ENCODE data around the gene SLC4A8.

SLC4A8 gene

GRCh38 chr12:51470116-51470515, 45.5 kb downstream of the SLC4A8 start:
- H3K27ac ChIP-seq (ENCODE audit: low read depth, low read length) = no peak overlapping the region
- H3K27me3 ChIP-seq (ENCODE audit: control insufficient read depth in 1 of 2, insufficient read depth in 2 of 2, low read length in 2 of 2) = no peaks in the 10 kb centered on the region
- no peak overlapping the region for H3K4me3 ChIP-seq (ENCODE audit: low read depth in 1 of 2, low read length in 2 of 2)
- H3K9ac ChIP-seq (ENCODE audit: low read depth in 1 of 2, low read length in 2 of 2) = no peak overlapping the region
- H3K9me3 ChIP-seq (ENCODE audit: control insufficient read depth in 1 of 2, low read length in 2 of 2) = no peaks in the 10 kb centered on the region
- no peaks in the 10 kb centered on the region for H3K36me3 ChIP-seq (ENCODE audit: control insufficient read depth in 1 of 2, insufficient read depth in 2 of 2, low read length in 2 of 2)
- H3K4me1 ChIP-seq (ENCODE audit: control insufficient read depth in 1 of 2, insufficient read depth in 2 of 2, low read length in 2 of 2) = peaks cover 0 to 3% of the 10 kb centered on the region in 2 donors

GRCh38 chr12:51471111-51471864, 46.7 kb downstream of the SLC4A8 start:
- Histone ChIP-seq H3K9ac (ENCODE audit: low read depth in 1 of 2, low read length in 2 of 2) (no peak overlapping the region), H3K4me1 (ENCODE audit: control insufficient read depth in 1 of 2, insufficient read depth in 2 of 2, low read length in 2 of 2) (peaks cover 0 to 3% of the 10 kb centered on the region in 2 donors), H3K27me3 (ENCODE audit: control insufficient read depth in 1 of 2, insufficient read depth in 2 of 2, low read length in 2 of 2) (no peaks in the 10 kb centered on the region), H3K4me3 (ENCODE audit: low read depth in 1 of 2, low read length in 2 of 2) (no peak overlapping the region), H3K36me3 (ENCODE audit: control insufficient read depth in 1 of 2, insufficient read depth in 2 of 2, low read length in 2 of 2) (no peaks in the 10 kb centered on the region), H3K27ac (ENCODE audit: low read depth, low read length) (no peak overlapping the region), H3K9me3 (ENCODE audit: control insufficient read depth in 1 of 2, low read length in 2 of 2) (no peaks in the 10 kb centered on the region)

DNA sequence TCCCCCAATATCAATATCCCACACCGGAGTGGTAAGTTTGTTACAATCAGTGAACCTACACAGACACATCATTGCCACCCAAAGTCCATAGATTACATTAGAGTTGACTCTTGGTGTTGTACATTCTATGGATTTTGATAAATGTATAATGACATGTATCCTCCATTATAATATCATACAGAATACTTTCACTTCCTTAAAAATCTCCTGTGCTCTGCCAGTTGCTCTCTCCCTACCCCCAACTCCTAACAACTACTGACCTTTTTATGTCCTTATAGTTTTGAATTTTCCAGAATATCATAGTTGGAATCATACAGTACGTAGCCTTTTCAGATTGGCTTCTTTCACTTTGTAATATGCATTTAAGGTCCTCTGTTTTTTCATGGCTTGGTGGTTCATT, 48.4 kb downstream of the SLC4A8 start:
- no peak overlapping the region for H3K4me3 ChIP-seq (ENCODE audit: low read depth in 1 of 2, low read length in 2 of 2)
- no peak overlapping the region for H3K27ac ChIP-seq (ENCODE audit: low read depth, low read length)
- H3K9me3 ChIP-seq (ENCODE audit: control insufficient read depth in 1 of 2, low read length in 2 of 2) = no peaks in the 10 kb centered on the region
- H3K27me3 ChIP-seq (ENCODE audit: control insufficient read depth in 1 of 2, insufficient read depth in 2 of 2, low read length in 2 of 2) = no peaks in the 10 kb centered on the region
- H3K4me1 ChIP-seq (ENCODE audit: control insufficient read depth in 1 of 2, insufficient read depth in 2 of 2, low read length in 2 of 2) = peaks cover 0 to 3% of the 10 kb centered on the region in 2 donors
- no peaks in the 10 kb centered on the region for H3K36me3 ChIP-seq (ENCODE audit: control insufficient read depth in 1 of 2, insufficient read depth in 2 of 2, low read length in 2 of 2)
- H3K9ac ChIP-seq (ENCODE audit: low read depth in 1 of 2, low read length in 2 of 2) = no peak overlapping the region

- H3K27me3 ChIP-seq (ENCODE audit: control insufficient read depth in 1 of 2, insufficient read depth in 2 of 2, low read length in 2 of 2) = no peaks in the 10 kb centered on the region
- no peak overlapping the region for H3K27ac ChIP-seq (ENCODE audit: low read depth, low read length)
- peaks cover 0 to 3% of the 10 kb centered on the region in 2 donors for H3K4me1 ChIP-seq (ENCODE audit: control insufficient read depth in 1 of 2, insufficient read depth in 2 of 2, low read length in 2 of 2)
- no peaks in the 10 kb centered on the region for H3K9me3 ChIP-seq (ENCODE audit: control insufficient read depth in 1 of 2, low read length in 2 of 2)
- H3K4me3 ChIP-seq (ENCODE audit: low read depth in 1 of 2, low read length in 2 of 2) = no peak overlapping the region
- H3K36me3 ChIP-seq (ENCODE audit: control insufficient read depth in 1 of 2, insufficient read depth in 2 of 2, low read length in 2 of 2) = no peaks in the 10 kb centered on the region
- no peak overlapping the region for H3K9ac ChIP-seq (ENCODE audit: low read depth in 1 of 2, low read length in 2 of 2)
Measured at GRCh38 chr12:51473947-51474346, 49.3 kb downstream of the SLC4A8 start.

- Histone ChIP-seq H3K27me3 (ENCODE audit: control insufficient read depth in 1 of 2, insufficient read depth in 2 of 2, low read length in 2 of 2) (no peaks in the 10 kb centered on the region), H3K36me3 (ENCODE audit: control insufficient read depth in 1 of 2, insufficient read depth in 2 of 2, low read length in 2 of 2) (no peaks in the 10 kb centered on the region), H3K4me3 (ENCODE audit: low read depth in 1 of 2, low read length in 2 of 2) (no peak overlapping the region), H3K27ac (ENCODE audit: low read depth, low read length) (no peak overlapping the region), H3K9ac (ENCODE audit: low read depth in 1 of 2, low read length in 2 of 2) (no peak overlapping the region), H3K4me1 (ENCODE audit: control insufficient read depth in 1 of 2, insufficient read depth in 2 of 2, low read length in 2 of 2) (peaks cover 0 to 3% of the 10 kb centered on the region in 2 donors), H3K9me3 (ENCODE audit: control insufficient read depth in 1 of 2, low read length in 2 of 2) (no peaks in the 10 kb centered on the region)
Measured at GRCh38 chr12:51475543-51475942, 50.9 kb downstream of the SLC4A8 start.

DNA sequence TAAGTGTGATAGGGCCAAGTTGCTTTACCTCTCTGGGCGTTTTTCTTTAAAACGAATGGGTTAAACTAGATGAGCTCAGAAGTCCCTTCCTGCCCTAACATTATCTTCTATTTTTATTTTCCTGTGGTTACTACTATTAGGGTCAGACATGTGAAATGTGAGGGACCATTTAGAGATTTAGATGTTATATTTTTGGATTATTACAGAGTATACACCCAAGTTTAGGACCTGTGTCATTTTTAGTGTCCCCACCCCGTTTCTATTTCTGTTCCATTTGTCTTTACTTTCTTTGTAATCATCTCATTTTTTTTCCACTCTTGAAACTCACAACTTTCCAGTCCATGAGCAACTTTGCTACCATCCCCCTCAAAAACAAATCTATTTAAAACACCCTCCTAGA, 56.3 kb downstream of the SLC4A8 start:
- Histone ChIP-seq H3K27ac (ENCODE audit: low read depth, low read length) (no peak overlapping the region), H3K36me3 (ENCODE audit: control insufficient read depth in 1 of 2, insufficient read depth in 2 of 2, low read length in 2 of 2) (no peaks in the 10 kb centered on the region), H3K9ac (ENCODE audit: low read depth in 1 of 2, low read length in 2 of 2) (no peak overlapping the region), H3K9me3 (ENCODE audit: control insufficient read depth in 1 of 2, low read length in 2 of 2) (no peaks in the 10 kb centered on the region), H3K4me3 (ENCODE audit: low read depth in 1 of 2, low read length in 2 of 2) (no peak overlapping the region), H3K4me1 (ENCODE audit: control insufficient read depth in 1 of 2, insufficient read depth in 2 of 2, low read length in 2 of 2) (no peaks in the 10 kb centered on the region), H3K27me3 (ENCODE audit: control insufficient read depth in 1 of 2, insufficient read depth in 2 of 2, low read length in 2 of 2) (no peaks in the 10 kb centered on the region)

- no peak overlapping the region for H3K9ac ChIP-seq (ENCODE audit: low read depth in 1 of 2, low read length in 2 of 2)
- no peaks in the 10 kb centered on the region for H3K27me3 ChIP-seq (ENCODE audit: control insufficient read depth in 1 of 2, insufficient read depth in 2 of 2, low read length in 2 of 2)
- no peak overlapping the region for H3K27ac ChIP-seq (ENCODE audit: low read depth, low read length)
Measured at GRCh38 chr12:51482929-51483697, 58.5 kb downstream of the SLC4A8 start.

GRCh38 chr12:51484119-51484518, 59.5 kb downstream of the SLC4A8 start:
- Histone ChIP-seq H3K4me1 (ENCODE audit: control insufficient read depth in 1 of 2, insufficient read depth in 2 of 2, low read length in 2 of 2) (no peaks in the 10 kb centered on the region), H3K36me3 (ENCODE audit: control insufficient read depth in 1 of 2, insufficient read depth in 2 of 2, low read length in 2 of 2) (no peaks in the 10 kb centered on the region), H3K9me3 (ENCODE audit: control insufficient read depth in 1 of 2, low read length in 2 of 2) (no peaks in the 10 kb centered on the region), H3K27ac (ENCODE audit: low read depth, low read length) (no peak overlapping the region), H3K27me3 (ENCODE audit: control insufficient read depth in 1 of 2, insufficient read depth in 2 of 2, low read length in 2 of 2) (no peaks in the 10 kb centered on the region), H3K4me3 (ENCODE audit: low read depth in 1 of 2, low read length in 2 of 2) (no peak overlapping the region), H3K9ac (ENCODE audit: low read depth in 1 of 2, low read length in 2 of 2) (no peak overlapping the region)

More at GRCh38 chr12:51482929-51483697, 58.5 kb downstream of the SLC4A8 start:
- no peaks in the 10 kb centered on the region for H3K4me1 ChIP-seq (ENCODE audit: control insufficient read depth in 1 of 2, insufficient read depth in 2 of 2, low read length in 2 of 2)
- no peak overlapping the region for H3K4me3 ChIP-seq (ENCODE audit: low read depth in 1 of 2, low read length in 2 of 2)
- H3K9me3 ChIP-seq (ENCODE audit: control insufficient read depth in 1 of 2, low read length in 2 of 2) = no peaks in the 10 kb centered on the region
- H3K36me3 ChIP-seq (ENCODE audit: control insufficient read depth in 1 of 2, insufficient read depth in 2 of 2, low read length in 2 of 2) = no peaks in the 10 kb centered on the region

DNA sequence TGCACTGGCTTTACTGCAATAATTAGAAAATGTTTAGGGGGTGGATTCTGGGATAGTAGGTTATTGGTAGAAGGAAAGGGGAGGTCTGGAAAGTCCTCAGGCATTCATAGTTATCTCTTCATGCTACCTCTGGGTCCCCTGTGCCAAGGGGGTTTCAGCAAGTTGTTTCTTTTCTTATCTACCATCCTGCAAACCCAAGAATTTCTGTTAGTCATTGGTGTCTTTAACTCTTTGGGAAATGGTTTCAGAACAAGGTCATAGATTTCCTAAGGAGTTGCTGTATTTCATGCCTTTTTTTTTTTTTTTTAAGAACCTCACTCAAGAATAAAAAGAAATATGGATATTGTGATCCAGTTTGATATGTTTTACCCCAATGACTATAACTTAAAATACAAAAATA, 63.6 kb downstream of the SLC4A8 start:
- Histone ChIP-seq H3K36me3 (ENCODE audit: control insufficient read depth in 1 of 2, insufficient read depth in 2 of 2, low read length in 2 of 2) (no peaks in the 10 kb centered on the region), H3K4me3 (ENCODE audit: low read depth in 1 of 2, low read length in 2 of 2) (no peak overlapping the region), H3K9me3 (ENCODE audit: control insufficient read depth in 1 of 2, low read length in 2 of 2) (no peaks in the 10 kb centered on the region), H3K27ac (ENCODE audit: low read depth, low read length) (no peak overlapping the region), H3K4me1 (ENCODE audit: control insufficient read depth in 1 of 2, insufficient read depth in 2 of 2, low read length in 2 of 2) (no peaks in the 10 kb centered on the region), H3K27me3 (ENCODE audit: control insufficient read depth in 1 of 2, insufficient read depth in 2 of 2, low read length in 2 of 2) (no peaks in the 10 kb centered on the region), H3K9ac (ENCODE audit: low read depth in 1 of 2, low read length in 2 of 2) (no peak overlapping the region)

- no peaks in the 10 kb centered on the region for H3K9me3 ChIP-seq (ENCODE audit: control insufficient read depth in 1 of 2, low read length in 2 of 2)
- no peaks in the 10 kb centered on the region for H3K27me3 ChIP-seq (ENCODE audit: control insufficient read depth in 1 of 2, insufficient read depth in 2 of 2, low read length in 2 of 2)
- H3K27ac ChIP-seq (ENCODE audit: low read depth, low read length) = no peak overlapping the region
- no peaks in the 10 kb centered on the region for H3K4me1 ChIP-seq (ENCODE audit: control insufficient read depth in 1 of 2, insufficient read depth in 2 of 2, low read length in 2 of 2)
- H3K9ac ChIP-seq (ENCODE audit: low read depth in 1 of 2, low read length in 2 of 2) = no peak overlapping the region
- H3K36me3 ChIP-seq (ENCODE audit: control insufficient read depth in 1 of 2, insufficient read depth in 2 of 2, low read length in 2 of 2) = no peaks in the 10 kb centered on the region
- no peak overlapping the region for H3K4me3 ChIP-seq (ENCODE audit: low read depth in 1 of 2, low read length in 2 of 2)
Measured at GRCh38 chr12:51493281-51493680, 68.7 kb downstream of the SLC4A8 start.
